ENCODE data around the gene CEP170.
"Not testable (repeated sequence)": the region's sequence is repeated elsewhere in the genome, so short reads cannot be mapped to it uniquely, and the experiment has no call there.

- not testable (repeated sequence) for TF ChIP-seq CTCF (IDR thresholded peaks at IDR 0.05; ENCODE audit: low read depth, low read length, poor library complexity, severe bottlenecking); EZH2phosphoT487 (IDR thresholded peaks at IDR 0.05; ENCODE audit: borderline replicate concordance, low read length)
Measured at GRCh38 chr1:243101551-243102050, 153.5 kb downstream of the CEP170 start.

All from DOHH2 (cell line).